ENCODE data around the gene SLC16A10. TPM values are rescaled to one million over a fixed set of nuclear protein-coding genes. Genes with fewer than 3 reads are reported as not detected.
"Not testable (repeated sequence)": the region's sequence is repeated elsewhere in the genome, so short reads cannot be mapped to it uniquely, and the experiment has no call there.

SLC16A10 gene
- total and polyA plus RNA-seq, 2 experiments from 2014 or later: not detected

DNA sequence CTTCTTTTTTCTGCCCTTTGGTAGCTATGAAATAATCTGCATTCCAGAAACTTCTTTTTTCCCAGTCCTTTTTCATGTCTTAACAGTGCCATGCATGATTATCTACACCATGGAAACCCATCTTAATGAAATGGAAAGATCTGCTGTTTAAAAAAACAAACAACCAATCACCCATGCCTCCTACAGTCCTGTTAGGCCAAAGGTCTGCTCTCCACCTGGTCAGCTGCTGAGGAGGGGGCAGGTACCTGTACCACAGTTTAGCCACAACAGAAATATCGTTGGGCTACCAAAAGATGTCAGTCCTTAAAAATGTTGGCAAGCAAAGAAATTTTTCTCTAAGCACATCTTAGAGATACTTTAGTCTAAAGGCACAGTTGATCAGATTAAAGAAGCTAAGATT is 112.6 kb downstream of the SLC16A10 start:
- 6 to 10% methylated on average over 1 of the region's 1 CpG for WGBS, 2 experiments (ENCODE audit: low coverage in 1 of 2, low lambda C conversion rate in 2 of 2, missing lambda C conversion rate in 2 of 2)
- TF ChIP-seq EZH2 (IDR thresholded peaks at IDR 0.05; ENCODE audit: insufficient read depth, poor library complexity, severe bottlenecking) (no peak), EZH2phosphoT487 (IDR thresholded peaks at IDR 0.05; ENCODE audit: insufficient read depth, low read depth) (no peak)
- Histone ChIP-seq H3K36me3 (ENCODE audit: low read depth) (no peaks in the 10 kb centered on the region), H3K4me3 (no peak overlapping the region), H3K4me2 (ENCODE audit: unreplicated experiment) (no peak overlapping the region), H3K27ac (no peak overlapping the region), H3K9me3 (ENCODE audit: low read depth) (no peaks in the 10 kb centered on the region), H3K79me2 (ENCODE audit: insufficient read depth) (no peaks in the 10 kb centered on the region), H2AFZ (no peak overlapping the region), H3K9me2 (ENCODE audit: insufficient read depth) (no peaks in the 10 kb centered on the region), H3K4me1 (ENCODE audit: insufficient read depth) (no peaks in the 10 kb centered on the region), H3F3A (ENCODE audit: insufficient read depth) (no peaks in the 10 kb centered on the region), H4K20me1 (ENCODE audit: insufficient read depth) (no peaks in the 10 kb centered on the region; the same call in 1 of the 2 replicates), H3K27me3 (replicated peaks; ENCODE audit: insufficient read depth) (no peaks in the 10 kb centered on the region; the same call in 1 of the 2 replicates), H3K9ac (no peak overlapping the region)
- no peak for DNase-seq
- in situ Hi-C loops (cut with MboI): loop anchor here (25.0 kb wide), 1 partner anchor 688 kb away; no protein-coding TSS in a partner anchor

- H3K27me3 ChIP-seq (replicated peaks; ENCODE audit: insufficient read depth): no peaks in the 10 kb centered on the region; the same call in 1 of the 2 replicates
- whole genome bisulfite sequencing, 2 experiments (ENCODE audit: low coverage in 1 of 2, low lambda C conversion rate in 2 of 2, missing lambda C conversion rate in 2 of 2): 58 to 59% methylated on average over 8 of the region's 8 CpGs
- H3K9me3 ChIP-seq (ENCODE audit: low read depth): no peaks in the 10 kb centered on the region
- no peaks in the 10 kb centered on the region for H3K9me2 ChIP-seq (ENCODE audit: insufficient read depth)
- no peaks in the 10 kb centered on the region; the same call in 1 of the 2 replicates for H4K20me1 ChIP-seq (ENCODE audit: insufficient read depth)
- no peak overlapping the region for H2AFZ ChIP-seq
- TF ChIP-seq EZH2 (IDR thresholded peaks at IDR 0.05; ENCODE audit: insufficient read depth, poor library complexity, severe bottlenecking) (no peak), EZH2phosphoT487 (IDR thresholded peaks at IDR 0.05; ENCODE audit: insufficient read depth, low read depth) (no peak)
- no peaks in the 10 kb centered on the region for H3K36me3 ChIP-seq (ENCODE audit: low read depth)
- H3K4me2 ChIP-seq (ENCODE audit: unreplicated experiment): no peak overlapping the region
- no peak overlapping the region for H3K9ac ChIP-seq
- no peak for DNase-seq
- no peaks in the 10 kb centered on the region for H3K79me2 ChIP-seq (ENCODE audit: insufficient read depth)
- H3K4me3 ChIP-seq: no peak overlapping the region
- H3K27ac ChIP-seq: no peak overlapping the region
- H3F3A ChIP-seq (ENCODE audit: insufficient read depth): no peaks in the 10 kb centered on the region
- no peaks in the 10 kb centered on the region for H3K4me1 ChIP-seq (ENCODE audit: insufficient read depth)
- in situ Hi-C loops (cut with MboI): loop anchor here (25.0 kb wide), 1 partner anchor 688 kb away; no protein-coding TSS in a partner anchor
These were observed 113.3 kb downstream of the SLC16A10 start for GRCh38 chr6:111200350-111201243.

DNA sequence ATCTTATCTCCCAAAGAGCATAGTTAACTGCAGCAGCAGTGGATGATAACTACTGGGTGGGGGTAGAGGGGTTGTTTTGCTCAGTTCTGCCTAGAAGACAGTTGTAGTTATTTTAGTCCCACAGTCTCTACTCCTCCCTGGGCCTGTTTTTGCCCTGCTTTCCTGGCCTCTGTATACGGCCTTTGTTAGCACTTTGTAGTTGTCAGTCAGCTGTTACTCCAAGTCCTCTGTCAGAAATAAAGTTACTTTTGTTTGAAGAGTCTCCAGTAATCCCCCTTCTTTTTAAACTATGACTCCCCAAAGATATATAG is 113.9 kb downstream of the SLC16A10 start:
- H3K9me2 ChIP-seq (ENCODE audit: insufficient read depth): no peaks in the 10 kb centered on the region
- no peaks in the 10 kb centered on the region; the same call in 1 of the 2 replicates for H4K20me1 ChIP-seq (ENCODE audit: insufficient read depth)
- no peak for TF ChIP-seq EZH2phosphoT487 (IDR thresholded peaks at IDR 0.05; ENCODE audit: insufficient read depth, low read depth)
- no peak for TF ChIP-seq EZH2 (IDR thresholded peaks at IDR 0.05; ENCODE audit: insufficient read depth, poor library complexity, severe bottlenecking)
- DNase-seq: no peak
- no peak overlapping the region for H3K27ac ChIP-seq
- no peaks in the 10 kb centered on the region for H3K4me1 ChIP-seq (ENCODE audit: insufficient read depth)
- H3K27me3 ChIP-seq (replicated peaks; ENCODE audit: insufficient read depth): no peaks in the 10 kb centered on the region; the same call in 1 of the 2 replicates
- no peaks in the 10 kb centered on the region for H3K9me3 ChIP-seq (ENCODE audit: low read depth)
- H3K9ac ChIP-seq: no peak overlapping the region
- no peak overlapping the region for H3K4me3 ChIP-seq
- H3K36me3 ChIP-seq (ENCODE audit: low read depth): no peaks in the 10 kb centered on the region
- WGBS, 2 experiments (ENCODE audit: low coverage in 1 of 2, low lambda C conversion rate in 2 of 2, missing lambda C conversion rate in 2 of 2): 55% methylated on average over 1 of the region's 1 CpG
- in situ Hi-C loops (cut with MboI): loop anchor here (25.0 kb wide), 1 partner anchor 689 kb away; no protein-coding TSS in a partner anchor
- H3F3A ChIP-seq (ENCODE audit: insufficient read depth): no peaks in the 10 kb centered on the region
- no peak overlapping the region for H2AFZ ChIP-seq
- no peaks in the 10 kb centered on the region for H3K79me2 ChIP-seq (ENCODE audit: insufficient read depth)
- no peak overlapping the region for H3K4me2 ChIP-seq (ENCODE audit: unreplicated experiment)

GRCh38 chr6:111201764-111202163 is 114.5 kb downstream of the SLC16A10 start:
- Histone ChIP-seq H3K4me2 (ENCODE audit: unreplicated experiment) (no peak overlapping the region), H3K4me3 (no peak overlapping the region), H2AFZ (no peak overlapping the region), H4K20me1 (ENCODE audit: insufficient read depth) (no peaks in the 10 kb centered on the region; the same call in 1 of the 2 replicates), H3K27me3 (replicated peaks; ENCODE audit: insufficient read depth) (no peaks in the 10 kb centered on the region; the same call in 1 of the 2 replicates), H3K4me1 (ENCODE audit: insufficient read depth) (no peaks in the 10 kb centered on the region), H3K9me2 (ENCODE audit: insufficient read depth) (no peaks in the 10 kb centered on the region), H3K9me3 (ENCODE audit: low read depth) (no peaks in the 10 kb centered on the region), H3F3A (ENCODE audit: insufficient read depth) (no peaks in the 10 kb centered on the region), H3K79me2 (ENCODE audit: insufficient read depth) (no peaks in the 10 kb centered on the region), H3K9ac (no peak overlapping the region), H3K27ac (no peak overlapping the region), H3K36me3 (ENCODE audit: low read depth) (no peaks in the 10 kb centered on the region)
- in situ Hi-C loops (cut with MboI): loop anchor here (25.0 kb wide), 1 partner anchor 689 kb away; no protein-coding TSS in a partner anchor
- TF ChIP-seq EZH2phosphoT487 (IDR thresholded peaks at IDR 0.05; ENCODE audit: insufficient read depth, low read depth) (no peak), EZH2 (IDR thresholded peaks at IDR 0.05; ENCODE audit: insufficient read depth, poor library complexity, severe bottlenecking) (no peak)
- DNase-seq: no peak
- WGBS, 2 experiments (ENCODE audit: low coverage in 1 of 2, low lambda C conversion rate in 2 of 2, missing lambda C conversion rate in 2 of 2): 70 to 76% methylated on average over 3 of the region's 3 CpGs

GRCh38 chr6:111203539-111203938 is 116.2 kb downstream of the SLC16A10 start:
- in situ Hi-C loops (cut with MboI): loop anchor here (25.0 kb wide), 1 partner anchor 691 kb away; no protein-coding TSS in a partner anchor
- not testable (repeated sequence) for DNase-seq

More at GRCh38 chr6:111203539-111203938, 116.2 kb downstream of the SLC16A10 start:
- H3K9ac ChIP-seq; H3K4me2 ChIP-seq (ENCODE audit: unreplicated experiment); H3K36me3 ChIP-seq (ENCODE audit: low read depth); H3K4me1 ChIP-seq (ENCODE audit: insufficient read depth); H3K4me3 ChIP-seq; H3K9me2 ChIP-seq (ENCODE audit: insufficient read depth); H3F3A ChIP-seq (ENCODE audit: insufficient read depth); H3K27me3 ChIP-seq (replicated peaks; ENCODE audit: insufficient read depth); H3K79me2 ChIP-seq (ENCODE audit: insufficient read depth); H3K27ac ChIP-seq; H4K20me1 ChIP-seq (ENCODE audit: insufficient read depth); H2AFZ ChIP-seq; H3K9me3 ChIP-seq (ENCODE audit: low read depth): not testable (repeated sequence)
- 93% methylated on average over 4 of the region's 4 CpGs for WGBS, 2 experiments (ENCODE audit: low coverage in 1 of 2, low lambda C conversion rate in 2 of 2, missing lambda C conversion rate in 2 of 2)

Data from GM23248 (cell line).